ENCODE results near the gene NADK2.
A peak's percentile ranks its signal among the peaks of the same experiment; 100 is the strongest.
"Not testable (repeated sequence)": the region's sequence is repeated elsewhere in the genome, so short reads cannot be mapped to it uniquely, and the experiment has no call there.

The NADK2 gene

DNA sequence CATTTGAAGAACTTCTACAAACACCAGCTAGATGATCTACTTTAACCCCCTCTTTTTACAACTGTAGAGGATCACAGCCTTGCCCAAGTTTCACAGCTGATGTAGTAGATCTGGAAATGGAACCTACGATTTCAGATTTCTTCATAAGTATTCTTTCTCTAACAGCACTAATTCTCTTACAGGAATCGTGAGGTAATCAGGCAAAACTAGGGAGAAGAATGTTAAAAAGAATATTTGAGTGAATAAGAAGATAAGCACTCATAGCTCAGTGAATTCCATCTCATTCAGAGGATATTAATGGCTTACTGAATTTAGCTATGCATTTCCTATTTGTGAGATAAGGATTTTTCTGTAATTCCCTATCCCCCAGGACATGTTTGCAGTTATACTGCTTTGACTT lies 42.1 kb downstream of the NADK2 start:
- DNase-seq (ENCODE audit: low spot score in 2 of 2) (no peak), ATAC-seq (no peak)
- Mint-ChIP-seq H3K9me3 (no peaks in the 10 kb centered on the region), H3K4me3 (no peak overlapping the region), H3K27ac (no peak overlapping the region), H3K4me1 (no peaks in the 10 kb centered on the region), H3K36me3 (peaks cover 57% of the 10 kb centered on the region)

GRCh38 chr5:36198783-36199182 lies 42.9 kb downstream of the NADK2 start:
- H3K27ac Mint-ChIP-seq; ATAC-seq; H3K4me1 Mint-ChIP-seq; DNase-seq (ENCODE audit: low spot score in 2 of 2); H3K9me3 Mint-ChIP-seq; H3K4me3 Mint-ChIP-seq: not testable (repeated sequence)
- H3K36me3 Mint-ChIP-seq: peaks cover 65% of the 10 kb centered on the region

DNA sequence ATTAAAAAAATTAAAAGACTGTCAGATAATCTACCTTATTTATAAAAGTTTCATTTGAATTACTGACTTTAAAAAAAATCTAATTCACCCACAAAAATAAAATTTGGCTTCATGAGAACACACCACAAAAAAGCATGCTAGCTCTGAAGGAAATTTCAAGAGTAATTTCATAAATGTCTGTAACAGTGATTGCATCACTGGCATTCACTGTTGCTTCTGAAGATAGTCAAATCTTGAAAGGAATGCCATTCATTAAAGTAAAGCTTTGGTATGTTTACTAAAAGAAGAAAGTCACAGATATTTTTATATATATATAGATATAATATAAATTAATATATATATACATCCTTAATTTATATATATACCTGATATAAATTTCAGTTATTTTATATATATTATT lies 43.4 kb downstream of the NADK2 start:
- no peak overlapping the region for H3K4me3 Mint-ChIP-seq
- peaks cover 70% of the 10 kb centered on the region for H3K36me3 Mint-ChIP-seq
- DNase-seq (ENCODE audit: low spot score in 2 of 2): no peak
- no peaks in the 10 kb centered on the region for H3K4me1 Mint-ChIP-seq
- H3K27ac Mint-ChIP-seq: no peak overlapping the region
- H3K9me3 Mint-ChIP-seq: no peaks in the 10 kb centered on the region
- no peak for ATAC-seq

DNA sequence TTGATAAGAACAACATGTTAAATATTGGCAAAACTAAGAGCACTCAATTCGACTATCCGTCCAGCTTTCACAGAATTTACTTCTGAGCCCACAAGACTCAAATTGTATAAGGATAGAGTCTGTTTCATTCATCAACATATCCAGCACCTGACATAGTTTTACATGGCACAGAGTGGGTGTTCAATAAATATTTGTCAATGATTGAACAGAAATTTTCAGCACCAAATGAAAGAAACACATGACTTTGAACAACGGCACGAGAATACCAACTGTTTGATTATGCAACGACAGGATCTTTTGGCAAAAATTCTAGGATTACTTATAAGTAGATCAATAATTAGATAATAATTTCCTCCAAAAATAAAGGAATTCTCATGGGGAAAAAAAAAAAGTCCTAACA lies 48.0 kb downstream of the NADK2 start:
- peaks cover 4% of the 10 kb centered on the region for H3K9me3 Mint-ChIP-seq
- no peaks in the 10 kb centered on the region for H3K4me1 Mint-ChIP-seq
- no peak for DNase-seq (ENCODE audit: low spot score in 2 of 2)
- ATAC-seq: no peak
- peaks cover 60% of the 10 kb centered on the region for H3K36me3 Mint-ChIP-seq
- no peak overlapping the region for H3K27ac Mint-ChIP-seq
- no peak overlapping the region for H3K4me3 Mint-ChIP-seq

DNA sequence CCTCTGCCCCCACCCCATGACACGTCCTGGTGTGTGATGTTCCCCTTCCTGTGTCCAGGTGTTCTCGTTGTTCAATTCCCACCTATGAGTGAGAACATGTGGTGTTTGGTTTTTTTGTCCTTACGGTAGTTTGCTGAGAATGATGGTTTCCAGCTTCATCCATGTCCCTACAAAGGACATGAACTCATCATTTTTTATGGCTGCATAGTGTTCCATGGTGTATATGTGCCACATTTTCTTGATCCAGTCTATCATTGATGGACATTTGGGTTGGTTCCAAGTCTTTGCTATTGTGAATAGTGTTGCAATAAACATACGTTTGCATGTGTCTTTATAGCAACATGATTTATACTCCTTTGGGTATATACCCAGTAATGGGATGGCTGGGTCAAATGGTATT lies 57.3 kb downstream of the NADK2 start:
- H3K27ac Mint-ChIP-seq; DNase-seq (ENCODE audit: low spot score in 2 of 2); H3K4me1 Mint-ChIP-seq; H3K4me3 Mint-ChIP-seq; ATAC-seq: not testable (repeated sequence)
- Mint-ChIP-seq H3K36me3 (peaks cover 61% of the 10 kb centered on the region), H3K9me3 (peaks cover 10% of the 10 kb centered on the region)

- Mint-ChIP-seq H3K4me3 (no peak overlapping the region), H3K36me3 (peaks cover 79% of the 10 kb centered on the region), H3K4me1 (no peaks in the 10 kb centered on the region), H3K27ac (no peak overlapping the region), H3K9me3 (no peaks in the 10 kb centered on the region)
- DNase-seq (ENCODE audit: low spot score in 2 of 2): no peak
- no peak for ATAC-seq
Observed at GRCh38 chr5:36181774-36182173, 60.0 kb downstream of the NADK2 start.

DNA sequence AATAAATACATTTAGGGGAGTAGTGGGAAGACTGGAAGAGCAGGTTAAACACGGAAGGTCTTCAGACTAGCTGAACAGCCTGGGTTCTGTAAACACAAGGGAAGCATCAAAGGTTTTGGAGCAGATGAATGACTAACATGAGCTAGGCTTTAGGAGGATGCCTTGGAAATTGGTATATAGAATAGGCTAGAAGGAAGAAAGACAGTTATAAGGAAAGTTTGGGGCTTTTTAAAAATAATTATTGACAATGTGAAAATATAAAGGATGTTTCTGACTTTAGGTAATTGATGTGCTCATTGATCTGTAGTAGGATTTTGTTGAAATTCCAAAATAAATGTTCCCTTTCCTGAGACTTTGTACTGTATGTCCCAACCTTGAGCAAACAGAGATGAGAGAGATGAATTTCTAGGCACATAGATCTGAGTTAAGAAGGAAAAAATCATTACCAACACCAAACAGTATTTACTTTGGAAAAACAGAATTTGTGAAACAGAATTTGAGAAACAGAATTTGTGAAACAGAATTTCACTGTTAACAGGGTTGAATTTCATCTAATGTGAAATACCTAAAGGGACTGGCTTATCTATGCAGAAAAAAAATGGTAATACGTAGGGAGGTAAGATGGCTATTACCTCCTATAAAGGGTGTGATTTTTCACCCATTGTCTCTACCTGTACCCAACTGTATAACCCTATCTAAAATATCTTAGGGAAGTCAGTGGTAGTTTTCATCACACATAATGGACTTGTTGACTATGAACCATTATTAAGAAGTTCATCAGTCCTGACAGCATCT lies 61.0 kb downstream of the NADK2 start:
- peaks cover 89% of the 10 kb centered on the region for H3K36me3 Mint-ChIP-seq
- no peak for ATAC-seq
- no peaks in the 10 kb centered on the region for H3K4me1 Mint-ChIP-seq
- no peak overlapping the region for H3K4me3 Mint-ChIP-seq
- peak overlapping the region; percentile 2 for H3K27ac Mint-ChIP-seq
- H3K9me3 Mint-ChIP-seq: no peaks in the 10 kb centered on the region
- DNase-seq (ENCODE audit: low spot score in 2 of 2): no peak

DNA sequence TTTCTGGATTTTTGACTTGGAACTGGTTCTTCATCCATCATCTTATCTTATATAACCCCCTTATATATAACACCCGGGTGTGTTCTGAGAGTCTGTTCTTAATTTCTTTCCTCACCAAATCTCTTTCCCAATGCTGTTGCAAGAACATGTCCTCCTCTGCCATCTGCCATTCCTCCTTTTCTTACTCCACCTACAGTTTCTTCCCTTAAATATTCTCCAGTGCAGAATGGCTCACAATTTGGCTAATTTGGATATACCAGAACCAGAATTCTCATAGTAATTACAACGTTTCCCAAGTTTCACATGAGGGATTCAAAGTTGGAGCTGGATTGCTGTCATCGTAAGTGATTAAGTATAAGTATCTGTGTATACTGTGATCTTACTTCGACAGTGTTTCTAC lies 61.8 kb downstream of the NADK2 start:
- no peaks in the 10 kb centered on the region for H3K9me3 Mint-ChIP-seq
- H3K36me3 Mint-ChIP-seq: peaks cover 97% of the 10 kb centered on the region
- H3K4me1 Mint-ChIP-seq: no peaks in the 10 kb centered on the region
- ATAC-seq: no peak
- no peak for DNase-seq (ENCODE audit: low spot score in 2 of 2)
- peak overlapping the region; percentile 2 for H3K27ac Mint-ChIP-seq
- no peak overlapping the region for H3K4me3 Mint-ChIP-seq

- no peak for DNase-seq (ENCODE audit: low spot score in 2 of 2)
- no peaks in the 10 kb centered on the region for H3K9me3 Mint-ChIP-seq
- H3K4me3 Mint-ChIP-seq: no peak overlapping the region
- H3K36me3 Mint-ChIP-seq: peaks cover 98% of the 10 kb centered on the region
- H3K4me1 Mint-ChIP-seq: no peaks in the 10 kb centered on the region
- ATAC-seq: no peak
- no peak overlapping the region for H3K27ac Mint-ChIP-seq
Observed at GRCh38 chr5:36178524-36178890, 63.2 kb downstream of the NADK2 start.

GRCh38 chr5:36177715-36178523 lies 63.8 kb downstream of the NADK2 start:
- Mint-ChIP-seq H3K27ac (peak overlapping the region; percentile 32), H3K36me3 (peaks cover 98% of the 10 kb centered on the region), H3K4me1 (no peaks in the 10 kb centered on the region), H3K4me3 (no peak overlapping the region), H3K9me3 (no peaks in the 10 kb centered on the region)
- ATAC-seq (no peak), DNase-seq (ENCODE audit: low spot score in 2 of 2) (no peak)

DNA sequence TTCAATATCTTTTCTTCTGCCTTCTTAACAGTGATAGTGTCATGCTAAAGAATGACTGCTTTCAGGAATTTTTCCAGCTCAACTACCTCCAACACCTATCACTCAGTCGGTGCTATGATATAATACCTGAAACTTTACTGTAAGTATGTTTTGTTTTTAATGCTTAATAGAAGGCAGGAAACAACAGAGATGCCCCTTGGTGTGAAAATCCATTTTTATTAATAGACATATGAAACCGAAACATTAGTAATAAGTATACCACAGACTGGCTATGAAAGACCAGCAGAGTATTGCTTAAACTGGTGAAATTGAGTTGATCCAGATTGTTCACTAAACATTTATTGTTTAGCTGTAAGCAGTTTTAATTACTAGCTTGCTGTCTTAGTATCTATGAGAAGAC lies 64.6 kb downstream of the NADK2 start:
- no peak for DNase-seq (ENCODE audit: low spot score in 2 of 2)
- Mint-ChIP-seq H3K27ac (peak overlapping the region; percentile 32), H3K4me3 (no peak overlapping the region), H3K9me3 (no peaks in the 10 kb centered on the region), H3K36me3 (peaks cover 98% of the 10 kb centered on the region), H3K4me1 (no peaks in the 10 kb centered on the region)
- peak; percentile 51 for ATAC-seq

DNA sequence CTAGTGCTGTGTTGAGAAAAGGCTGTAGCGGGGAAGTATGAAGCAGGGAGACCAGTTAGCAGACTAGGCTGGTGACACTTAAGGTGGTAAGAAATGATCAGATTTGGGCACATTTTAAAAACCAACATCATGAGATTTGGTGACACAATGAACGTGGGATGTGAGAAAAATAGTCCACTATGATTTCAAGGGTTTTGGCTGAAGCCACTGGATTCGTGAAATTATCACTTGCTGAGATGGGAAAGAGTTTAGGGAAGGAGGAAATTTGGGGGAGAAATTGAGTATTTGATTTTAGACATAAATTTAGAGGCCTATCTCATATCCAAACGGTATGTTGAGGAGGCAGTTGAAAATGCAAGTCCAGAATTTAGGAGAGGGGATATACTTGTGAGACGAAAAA lies 66.7 kb downstream of the NADK2 start:
- DNase-seq (ENCODE audit: low spot score in 2 of 2): no peak
- H3K36me3 Mint-ChIP-seq: peaks cover 99% of the 10 kb centered on the region
- no peaks in the 10 kb centered on the region for H3K4me1 Mint-ChIP-seq
- peak overlapping the region; percentile 11 for H3K27ac Mint-ChIP-seq
- ATAC-seq: no peak
- no peak overlapping the region for H3K4me3 Mint-ChIP-seq
- H3K9me3 Mint-ChIP-seq: no peaks in the 10 kb centered on the region

- H3K36me3 Mint-ChIP-seq: peaks cover 99% of the 10 kb centered on the region
- H3K4me3 Mint-ChIP-seq: no peak overlapping the region
- peak overlapping the region; percentile 11 for H3K27ac Mint-ChIP-seq
- no peaks in the 10 kb centered on the region for H3K9me3 Mint-ChIP-seq
- no peaks in the 10 kb centered on the region for H3K4me1 Mint-ChIP-seq
- DNase-seq (ENCODE audit: low spot score in 2 of 2) (no peak), ATAC-seq (no peak)
Observed at GRCh38 chr5:36174119-36174518, 67.6 kb downstream of the NADK2 start.

- no peak for ATAC-seq
- no peak for DNase-seq (ENCODE audit: low spot score in 2 of 2)
- Mint-ChIP-seq H3K9me3 (no peaks in the 10 kb centered on the region), H3K36me3 (peaks cover 99% of the 10 kb centered on the region), H3K27ac (no peak overlapping the region), H3K4me3 (no peak overlapping the region), H3K4me1 (no peaks in the 10 kb centered on the region)
Observed at GRCh38 chr5:36173426-36173825, 68.3 kb downstream of the NADK2 start.

DNA sequence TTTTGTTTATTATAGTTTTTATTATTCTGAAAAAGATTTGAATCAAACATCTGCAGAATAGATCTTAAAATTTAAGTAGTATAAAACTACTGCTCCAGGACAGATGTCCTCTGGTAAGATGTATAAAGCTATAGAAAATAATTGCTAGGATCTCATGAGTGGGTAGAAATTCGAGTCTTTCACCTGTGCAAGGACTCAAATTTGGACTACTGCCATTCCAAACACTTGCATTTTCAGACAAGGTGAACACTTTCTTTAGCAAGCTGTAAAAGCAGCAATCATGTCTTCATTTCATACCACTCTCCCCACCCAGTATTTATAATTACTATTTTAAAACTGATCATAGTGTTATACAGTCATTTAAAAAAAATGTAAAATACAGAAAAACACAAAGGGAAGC lies 69.1 kb downstream of the NADK2 start:
- no peak overlapping the region for H3K27ac Mint-ChIP-seq
- DNase-seq (ENCODE audit: low spot score in 2 of 2): no peak
- ATAC-seq: no peak
- peaks cover 99% of the 10 kb centered on the region for H3K36me3 Mint-ChIP-seq
- H3K9me3 Mint-ChIP-seq: no peaks in the 10 kb centered on the region
- H3K4me1 Mint-ChIP-seq: no peaks in the 10 kb centered on the region
- H3K4me3 Mint-ChIP-seq: no peak overlapping the region

DNA sequence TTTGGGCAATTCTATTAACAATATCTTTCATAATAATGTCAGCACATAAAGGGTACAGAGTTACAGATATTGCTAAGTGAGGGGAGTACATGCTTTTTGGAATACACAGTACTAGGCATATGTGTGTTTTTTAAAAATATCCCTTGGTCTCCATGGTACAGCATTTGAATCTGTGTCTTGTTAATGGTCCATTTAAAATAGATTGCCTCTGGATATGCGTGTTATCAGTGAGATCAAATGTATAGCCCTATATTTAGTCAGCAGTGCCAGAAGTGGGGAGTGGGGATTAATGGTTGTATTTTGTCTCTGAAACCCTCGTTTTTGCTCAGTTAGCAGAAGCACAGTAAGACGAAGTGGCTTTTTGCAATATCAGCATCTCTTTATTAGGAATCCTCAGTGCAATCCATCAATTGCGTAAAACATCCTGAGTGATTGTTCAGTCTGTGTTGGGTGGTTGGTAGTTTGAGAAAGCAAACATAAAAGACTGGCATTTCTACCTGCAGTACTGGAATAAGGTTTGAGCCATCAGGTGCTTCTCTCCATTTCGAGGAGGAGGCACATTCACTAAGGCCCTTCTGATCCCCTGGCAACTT lies 70.8 kb downstream of the NADK2 start:
- Mint-ChIP-seq H3K4me1 (no peaks in the 10 kb centered on the region), H3K4me3 (no peak overlapping the region), H3K36me3 (peaks cover 99% of the 10 kb centered on the region), H3K9me3 (no peaks in the 10 kb centered on the region), H3K27ac (no peak overlapping the region)
- no peak for DNase-seq (ENCODE audit: low spot score in 2 of 2)
- ATAC-seq: no peak
